PC-9 (cell line): Measurements from ENCODE around the gene ME3. TPM values are rescaled to one million over a fixed set of nuclear protein-coding genes. Genes with fewer than 3 reads are reported as not detected.

Source experiments
- BruUV-seq: library from RNA; stranded (reverse); fragments of 400-500 nt; replicated peaks from 2 replicates; lab custom pipeline; 2021; lab: Mats Ljungman, UMichigan
- CTCF ChIA-PET: fragments of 300-600 bp; sonication (Branson Sonifier 250); formaldehyde crosslinking; loops from one replicate; lab custom pipeline; 2022; ENCODE audit warnings: antibody characterized with exemption; lab: Charles Lee
- POLR2A ChIA-PET: fragments of 300-600 bp; sonication (Branson Sonifier 250); formaldehyde crosslinking; loops from one replicate; lab custom pipeline; 2022; ENCODE audit warnings: antibody characterized with exemption; ENCODE audit not compliant: unreplicated experiment; lab: Charles Lee
- DNase-seq, 2 experiments: peaks; one replicate each; pipeline versions ENCODE4 v3.0.0 to v3.0.0-alpha.2; 2015 to 2022; ENCODE audit warnings: mixed read lengths in 1 of 2
- H2AFZ ChIP-seq: fragments of 200-600 bp; sonication (generic); 2 replicates; pipeline ENCODE4 v1.8.1; 2017; ENCODE audit warnings: antibody characterized with exemption
- H3F3A ChIP-seq: fragments of 200-600 bp; sonication (generic); 2 replicates; pipeline ENCODE4 v1.8.1; 2017; ENCODE audit warnings: antibody characterized with exemption, mild to moderate bottlenecking, low read depth; ENCODE audit not compliant: insufficient read depth
- H3K27ac ChIP-seq: fragments of 200-600 bp; sonication (generic); 2 replicates; pipeline ENCODE4 v1.6.1; 2016; ENCODE audit warnings: mixed run types
- H3K27me3 ChIP-seq: fragments of 200-600 bp; sonication (generic); 2 replicates; pipeline ENCODE4 v1.6.1; 2016; ENCODE audit warnings: low read depth, mixed run types; ENCODE audit not compliant: insufficient read depth
- H3K36me3 ChIP-seq: fragments of 200-600 bp; sonication (generic); 2 replicates; pipeline ENCODE4 v1.6.1; 2016; ENCODE audit warnings: low read depth, mixed run types
- H3K4me1 ChIP-seq: fragments of 200-600 bp; sonication (generic); replicated peaks from 2 replicates; pipeline ENCODE4 v1.6.1; 2016; ENCODE audit warnings: mixed run types; ENCODE audit not compliant: insufficient read depth
- H3K4me2 ChIP-seq: fragments of 200-600 bp; sonication (generic); 2 replicates; pipeline ENCODE4 v1.6.1; 2017; ENCODE audit warnings: mixed run types
- H3K4me3 ChIP-seq: fragments of 200-600 bp; sonication (generic); 2 replicates; pipeline ENCODE4 v1.6.1; 2016; ENCODE audit warnings: mixed run types
- H3K79me2 ChIP-seq: fragments of 200-600 bp; sonication (generic); 2 replicates; pipeline ENCODE4 v1.6.1; 2017; ENCODE audit warnings: low read depth, mixed run types
- H3K9me2 ChIP-seq: fragments of 200-600 bp; sonication (generic); 2 replicates; pipeline ENCODE4 v1.8.1; 2017; ENCODE audit warnings: mild to moderate bottlenecking; ENCODE audit not compliant: insufficient read depth
- H3K9me3 ChIP-seq: fragments of 200-600 bp; sonication (generic); 2 replicates; pipeline ENCODE4 v1.8.1; 2016; ENCODE audit warnings: low read depth; ENCODE audit not compliant: insufficient read depth
- H4K20me1 ChIP-seq: fragments of 200-600 bp; sonication (generic); 2 replicates; pipeline ENCODE4 v1.8.1; 2017; ENCODE audit not compliant: insufficient read depth
- EZH2 ChIP-seq: fragments of 200-600 bp; sonication (generic); IDR thresholded peaks from 2 replicates; pipeline ENCODE4 v1.8.0; 2017; ENCODE audit warnings: antibody characterized with exemption, low read depth
- intact Hi-C: fragments of 100-400 bp; cut with micrococcal nuclease; formaldehyde crosslinking; loops from one replicate; pipeline ENCODE4 v1.10.0; 2022; ENCODE audit not compliant: unreplicated experiment
- total RNA-seq: library from RNA; stranded (reverse); gene quantifications from 2 replicates; pipeline ENCODE4 v1.2.3, GENCODE V29; 2021
- TF ChIP-seq, protein P1 (sequence below): fragments of 200-600 bp; sonication (generic); conservative IDR thresholded peaks from 2 replicates; pipeline ENCODE4 v1.6.1; 2017; ENCODE audit warnings: mixed run types, antibody characterized with exemption, mild to moderate bottlenecking, moderate library complexity

Gene ME3
- total RNA-seq, 1 experiment from 2014 or later, result 34.0 TPM

DNA sequence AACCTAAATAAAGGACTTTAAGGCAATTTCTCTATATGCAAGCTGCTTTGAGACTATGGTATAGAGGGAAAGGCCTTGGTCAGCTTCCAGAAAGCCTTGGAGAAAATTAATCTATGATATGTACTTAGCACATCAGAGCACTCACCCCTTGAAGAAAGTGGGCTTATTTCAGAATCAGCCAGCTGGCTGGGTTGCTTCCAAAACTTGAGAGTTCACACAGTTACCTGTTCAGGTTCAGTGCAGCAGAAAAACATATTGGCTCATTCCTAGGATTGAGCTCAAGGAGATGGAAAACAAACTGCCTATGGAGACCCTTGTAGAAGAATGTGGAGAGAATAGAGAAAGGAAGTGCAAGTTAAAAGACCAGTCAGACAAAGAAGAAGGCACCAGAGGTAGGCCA is 275.1 kb downstream of the ME3 start:
- Histone ChIP-seq H3K9me3 (no peaks in the 10 kb centered on the region), H3K79me2 (no peaks in the 10 kb centered on the region), H2AFZ (no peak overlapping the region), H3K9me2 (no peaks in the 10 kb centered on the region), H4K20me1 (no peaks in the 10 kb centered on the region), H3K27me3 (no peaks in the 10 kb centered on the region), H3F3A (no peaks in the 10 kb centered on the region), H3K36me3 (no peaks in the 10 kb centered on the region), H3K27ac (no peak overlapping the region), H3K4me3 (no peak overlapping the region), H3K4me1 (no peaks in the 10 kb centered on the region), H3K4me2 (no peak overlapping the region)
- ChIA-PET CTCF (no interaction called here), POLR2A (no interaction called here)
- intact Hi-C loops, result no loop called here
- DNase-seq, result no peak
- BruUV-seq, result no TSS peak
- no peak for TF ChIP-seq EZH2
- TF ChIP-seq, protein P1, sequence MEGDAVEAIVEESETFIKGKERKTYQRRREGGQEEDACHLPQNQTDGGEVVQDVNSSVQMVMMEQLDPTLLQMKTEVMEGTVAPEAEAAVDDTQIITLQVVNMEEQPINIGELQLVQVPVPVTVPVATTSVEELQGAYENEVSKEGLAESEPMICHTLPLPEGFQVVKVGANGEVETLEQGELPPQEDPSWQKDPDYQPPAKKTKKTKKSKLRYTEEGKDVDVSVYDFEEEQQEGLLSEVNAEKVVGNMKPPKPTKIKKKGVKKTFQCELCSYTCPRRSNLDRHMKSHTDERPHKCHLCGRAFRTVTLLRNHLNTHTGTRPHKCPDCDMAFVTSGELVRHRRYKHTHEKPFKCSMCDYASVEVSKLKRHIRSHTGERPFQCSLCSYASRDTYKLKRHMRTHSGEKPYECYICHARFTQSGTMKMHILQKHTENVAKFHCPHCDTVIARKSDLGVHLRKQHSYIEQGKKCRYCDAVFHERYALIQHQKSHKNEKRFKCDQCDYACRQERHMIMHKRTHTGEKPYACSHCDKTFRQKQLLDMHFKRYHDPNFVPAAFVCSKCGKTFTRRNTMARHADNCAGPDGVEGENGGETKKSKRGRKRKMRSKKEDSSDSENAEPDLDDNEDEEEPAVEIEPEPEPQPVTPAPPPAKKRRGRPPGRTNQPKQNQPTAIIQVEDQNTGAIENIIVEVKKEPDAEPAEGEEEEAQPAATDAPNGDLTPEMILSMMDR, result no peak

DNA sequence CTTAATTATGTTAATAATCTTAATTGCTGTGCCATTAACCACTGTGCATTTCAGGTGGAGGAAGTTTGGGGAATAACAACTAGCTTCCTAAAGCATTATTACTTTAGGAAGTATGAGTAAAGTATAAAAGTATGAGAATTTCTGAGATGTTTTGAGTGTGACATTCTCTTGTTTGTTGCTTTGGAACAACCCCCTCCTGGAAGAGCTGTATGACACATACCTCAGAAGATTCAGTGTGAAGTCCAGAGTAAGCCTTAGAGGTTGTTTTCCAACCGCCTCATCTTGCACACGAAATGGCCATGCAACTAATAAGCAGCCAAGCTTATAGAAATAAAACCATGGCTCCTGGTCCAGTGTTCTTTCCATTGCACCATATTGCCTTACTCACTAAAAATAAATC is 276.0 kb downstream of the ME3 start:
- H3K36me3 ChIP-seq, result no peaks in the 10 kb centered on the region
- H3K79me2 ChIP-seq, result no peaks in the 10 kb centered on the region
- ChIA-PET CTCF (no interaction called here), POLR2A (no interaction called here)
- H4K20me1 ChIP-seq, result no peaks in the 10 kb centered on the region; the same call in 1 of the 2 replicates
- H2AFZ ChIP-seq, result no peak overlapping the region
- H3K27ac ChIP-seq, result no peak overlapping the region
- H3K9me2 ChIP-seq, result no peaks in the 10 kb centered on the region
- no peaks in the 10 kb centered on the region for H3F3A ChIP-seq
- no peaks in the 10 kb centered on the region for H3K9me3 ChIP-seq
- no peak for DNase-seq
- BruUV-seq, result no TSS peak
- no peaks in the 10 kb centered on the region for H3K27me3 ChIP-seq
- no peak overlapping the region for H3K4me3 ChIP-seq
- no peak for TF ChIP-seq EZH2
- TF ChIP-seq, protein P1, result no peak
- intact Hi-C loops, result no loop called here
- no peak overlapping the region for H3K4me2 ChIP-seq
- no peaks in the 10 kb centered on the region for H3K4me1 ChIP-seq

DNA sequence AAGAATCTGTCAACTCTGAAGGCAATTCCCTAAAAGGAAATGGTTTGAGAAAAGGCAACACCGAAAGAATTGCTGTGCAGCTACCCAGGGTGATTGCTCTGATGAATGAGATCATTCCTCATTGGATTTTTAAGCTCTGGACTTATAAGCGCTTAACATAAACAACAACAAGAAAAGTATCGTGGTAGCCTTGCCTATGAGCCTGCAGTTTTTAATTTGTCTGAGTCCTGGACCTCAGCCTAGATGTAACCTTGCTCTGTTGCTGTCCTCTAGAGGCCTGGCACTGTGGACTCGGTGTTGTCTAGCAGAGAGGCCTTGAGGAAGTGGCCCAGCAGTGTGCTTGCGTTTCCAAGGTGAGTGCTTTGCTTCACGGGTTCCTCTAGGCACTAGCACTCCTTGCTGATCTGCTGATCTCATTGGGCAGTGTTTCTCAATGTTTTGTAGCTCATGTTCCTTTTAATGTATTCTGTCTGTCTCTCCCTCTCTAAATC is 277.3 kb downstream of the ME3 start:
- H3K9me2 ChIP-seq, result no peaks in the 10 kb centered on the region
- no peaks in the 10 kb centered on the region for H3F3A ChIP-seq
- intact Hi-C loops, result no loop called here
- H3K4me1 ChIP-seq, result no peaks in the 10 kb centered on the region
- H3K9me3 ChIP-seq, result no peaks in the 10 kb centered on the region
- no peaks in the 10 kb centered on the region for H3K79me2 ChIP-seq
- no TSS peak for BruUV-seq
- no peak overlapping the region for H3K4me3 ChIP-seq
- H3K27me3 ChIP-seq, result no peaks in the 10 kb centered on the region
- H3K4me2 ChIP-seq, result no peak overlapping the region
- no peak overlapping the region for H2AFZ ChIP-seq
- no peak overlapping the region for H3K27ac ChIP-seq
- ChIA-PET CTCF (interaction anchor here (0.6 kb wide), 1 partner anchor 472 kb away, joined by 5 read pairs; no protein-coding TSS in a partner anchor), POLR2A (no interaction called here)
- H4K20me1 ChIP-seq, result no peaks in the 10 kb centered on the region; the same call in 1 of the 2 replicates
- no peak for DNase-seq
- no peak for TF ChIP-seq EZH2
- TF ChIP-seq, protein P1, result no peak
- no peaks in the 10 kb centered on the region for H3K36me3 ChIP-seq

Other genes with a start within 250 kb of the ME3 start
- 221 and 235 TPM in 2 replicates for gene PRSS23, start 127.9 kb upstream of the ME3 start, total RNA-seq